ENCODE results near the gene EVX2.

DNA sequence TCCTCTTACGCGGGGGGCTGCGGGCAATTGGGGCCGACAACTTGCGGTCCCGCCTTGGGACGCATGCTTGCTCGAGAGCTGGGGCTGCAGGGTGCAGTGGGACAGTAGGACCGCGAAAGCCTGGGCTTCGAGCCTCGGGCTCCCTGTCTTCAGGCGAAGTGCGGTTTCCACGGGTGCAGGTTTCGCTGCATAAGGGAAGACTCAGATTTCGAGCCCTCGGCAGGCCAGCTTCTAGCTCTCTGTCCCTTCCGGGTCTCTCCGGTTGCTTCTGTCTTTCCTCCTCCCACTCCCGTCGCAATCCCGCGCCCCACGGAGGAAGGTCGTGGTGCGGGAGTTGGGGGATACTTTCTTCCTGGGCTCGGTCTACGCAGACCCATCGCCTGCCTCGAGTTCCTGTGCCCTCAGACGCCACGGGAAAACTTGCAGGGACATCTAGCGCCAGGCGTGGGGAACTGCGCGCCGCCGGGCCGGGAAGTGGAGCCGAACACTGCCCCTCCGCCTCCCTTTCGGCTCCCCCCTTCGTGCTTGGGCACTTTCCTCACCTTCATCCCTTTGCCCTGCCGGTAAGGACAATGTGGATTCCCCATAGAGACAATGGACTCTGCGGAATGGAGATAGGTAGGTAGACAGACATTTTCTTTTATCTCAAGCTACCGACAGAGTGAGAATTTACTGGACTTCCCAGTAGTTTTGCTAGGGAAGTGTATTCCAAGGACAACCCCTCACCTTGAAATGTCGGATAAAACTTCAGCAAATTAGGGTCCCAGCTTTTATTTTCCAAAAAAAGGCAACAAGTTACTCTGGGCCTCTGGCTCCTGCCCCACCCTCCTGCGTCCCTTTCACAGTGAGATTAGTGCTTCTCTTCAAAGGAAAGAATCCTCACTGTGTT is 4.5 kb upstream of the EVX2 start:
- TF ChIP-seq MAZ (IDR thresholded peaks at IDR 0.05; ENCODE audit: borderline replicate concordance, low read depth, low read length) (no peak), RCOR1 (IDR thresholded peaks at IDR 0.05; ENCODE audit: insufficient replicate concordance, low read length) (no peak), SMC3 (IDR thresholded peaks at IDR 0.05; ENCODE audit: low read depth, low read length) (peak; percentile 53), RFX5 (IDR thresholded peaks at IDR 0.05; ENCODE audit: low read depth, low read length) (no peak), POLR2A (IDR thresholded peaks at IDR 0.05; ENCODE audit: low read depth, low read length) (no peak), CEBPB (IDR thresholded peaks at IDR 0.05; ENCODE audit: low read depth, low read length) (no peak), BHLHE40 (IDR thresholded peaks at IDR 0.05; ENCODE audit: low read depth, low read length) (no peak), MAFK (IDR thresholded peaks at IDR 0.05; ENCODE audit: low read depth, low read length) (no peak), RAD21 (IDR thresholded peaks at IDR 0.05; ENCODE audit: low read length) (peak; percentile 67), MXI1 (IDR thresholded peaks at IDR 0.05; ENCODE audit: borderline replicate concordance, low read depth, low read length) (no peak), FOS (IDR thresholded peaks at IDR 0.05; ENCODE audit: low read depth, low read length) (no peak)
- TF ChIP-seq, protein P1, sequence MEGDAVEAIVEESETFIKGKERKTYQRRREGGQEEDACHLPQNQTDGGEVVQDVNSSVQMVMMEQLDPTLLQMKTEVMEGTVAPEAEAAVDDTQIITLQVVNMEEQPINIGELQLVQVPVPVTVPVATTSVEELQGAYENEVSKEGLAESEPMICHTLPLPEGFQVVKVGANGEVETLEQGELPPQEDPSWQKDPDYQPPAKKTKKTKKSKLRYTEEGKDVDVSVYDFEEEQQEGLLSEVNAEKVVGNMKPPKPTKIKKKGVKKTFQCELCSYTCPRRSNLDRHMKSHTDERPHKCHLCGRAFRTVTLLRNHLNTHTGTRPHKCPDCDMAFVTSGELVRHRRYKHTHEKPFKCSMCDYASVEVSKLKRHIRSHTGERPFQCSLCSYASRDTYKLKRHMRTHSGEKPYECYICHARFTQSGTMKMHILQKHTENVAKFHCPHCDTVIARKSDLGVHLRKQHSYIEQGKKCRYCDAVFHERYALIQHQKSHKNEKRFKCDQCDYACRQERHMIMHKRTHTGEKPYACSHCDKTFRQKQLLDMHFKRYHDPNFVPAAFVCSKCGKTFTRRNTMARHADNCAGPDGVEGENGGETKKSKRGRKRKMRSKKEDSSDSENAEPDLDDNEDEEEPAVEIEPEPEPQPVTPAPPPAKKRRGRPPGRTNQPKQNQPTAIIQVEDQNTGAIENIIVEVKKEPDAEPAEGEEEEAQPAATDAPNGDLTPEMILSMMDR (conservative IDR thresholded peaks at IDR 0.05; ENCODE audit: low read depth, low read length) = peak; percentile 67
- TF ChIP-seq, protein P2, sequence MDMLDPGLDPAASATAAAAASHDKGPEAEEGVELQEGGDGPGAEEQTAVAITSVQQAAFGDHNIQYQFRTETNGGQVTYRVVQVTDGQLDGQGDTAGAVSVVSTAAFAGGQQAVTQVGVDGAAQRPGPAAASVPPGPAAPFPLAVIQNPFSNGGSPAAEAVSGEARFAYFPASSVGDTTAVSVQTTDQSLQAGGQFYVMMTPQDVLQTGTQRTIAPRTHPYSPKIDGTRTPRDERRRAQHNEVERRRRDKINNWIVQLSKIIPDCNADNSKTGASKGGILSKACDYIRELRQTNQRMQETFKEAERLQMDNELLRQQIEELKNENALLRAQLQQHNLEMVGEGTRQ (IDR thresholded peaks at IDR 0.05; ENCODE audit: low read depth, low read length) = no peak

All from IMR-90 (cell line).